Neural cell (in vitro differentiated cells): Measurements from ENCODE around the gene LBR. TPM values are rescaled to one million over a fixed set of nuclear protein-coding genes. Genes with fewer than 3 reads are reported as not detected.

Source experiments
- H2AFZ ChIP-seq: fragments of 200-600, 300-800 bp; sonication (generic), shearing (Covaris generic); 2 replicates; pipeline ENCODE4 v1.6.0; 2014; ENCODE audit warnings: low read depth, mild to moderate bottlenecking, antibody characterized with exemption, low read length, moderate library complexity
- H3F3A ChIP-seq: fragments of 200-600 bp; shearing (Covaris generic); 2 replicates; pipeline ENCODE4 v1.6.1; 2016; ENCODE audit warnings: mild to moderate bottlenecking, moderate library complexity, mixed read lengths, antibody characterized with exemption, low read length; ENCODE audit not compliant: insufficient read depth, poor library complexity, severe bottlenecking
- H3K27ac ChIP-seq: fragments of 200-600, 300-800 bp; sonication (generic), shearing (Covaris generic); 2 replicates; pipeline ENCODE4 v1.5.1; 2014; ENCODE audit warnings: mild to moderate bottlenecking, low read length, moderate library complexity
- H3K27me3 ChIP-seq: fragments of 300-800, 200-600 bp; sonication (generic), shearing (Covaris generic); 2 replicates; pipeline ENCODE4 v1.6.0; 2014; ENCODE audit warnings: mild to moderate bottlenecking, low read depth, low read length, moderate library complexity; ENCODE audit not compliant: insufficient read depth
- H3K36me3 ChIP-seq: fragments of 300-800, 200-600 bp; sonication (generic), shearing (Covaris generic); 2 replicates; pipeline ENCODE4 v1.5.1; 2014; ENCODE audit warnings: mild to moderate bottlenecking, antibody characterized with exemption, low read length, moderate library complexity; ENCODE audit not compliant: insufficient read depth
- H3K4me2 ChIP-seq: fragments of 300-800, 200-600 bp; sonication (generic), shearing (Covaris generic); 2 replicates; pipeline ENCODE4 v1.6.0; 2014; ENCODE audit warnings: mild to moderate bottlenecking, low read length
- H3K4me3 ChIP-seq: fragments of 300-800, 200-600 bp; sonication (generic), shearing (Covaris generic); 2 replicates; pipeline ENCODE4 v1.5.1; 2014; ENCODE audit warnings: mild to moderate bottlenecking, low read length, moderate library complexity
- H3K79me2 ChIP-seq: fragments of 200-600 bp; shearing (Covaris generic); replicated peaks from 2 replicates; pipeline ENCODE4 v1.6.0; 2014; ENCODE audit warnings: mild to moderate bottlenecking, low read length, moderate library complexity; ENCODE audit not compliant: insufficient read depth
- H3K9ac ChIP-seq: fragments of 300-800, 200-600 bp; sonication (generic), shearing (Covaris generic); 2 replicates; pipeline ENCODE4 v1.6.1; 2016; ENCODE audit warnings: mild to moderate bottlenecking, low read length, mixed read lengths
- H3K9me2 ChIP-seq: fragments of 200-600 bp; shearing (Covaris generic); 2 replicates; pipeline ENCODE4 v1.6.1; 2016; ENCODE audit warnings: mild to moderate bottlenecking, low read length, mixed read lengths; ENCODE audit not compliant: insufficient read depth
- H3K9me3 ChIP-seq: fragments of 200-600, 300-800 bp; sonication (generic), shearing (Covaris generic); 2 replicates; pipeline ENCODE4 v1.6.1; 2016; ENCODE audit warnings: mild to moderate bottlenecking, mixed run types, low read length, moderate library complexity, mixed read lengths
- H4K20me1 ChIP-seq: fragments of 200-600 bp; shearing (Covaris generic); 2 replicates; pipeline ENCODE4 v1.6.1; 2016; ENCODE audit warnings: mild to moderate bottlenecking, mixed run types; ENCODE audit not compliant: insufficient read depth
- EP300 ChIP-seq: fragments of 450-650 bp; conservative IDR thresholded peaks from 2 replicates; pipeline ENCODE4 v1.6.1; 2014; ENCODE audit warnings: antibody characterized with exemption, mild to moderate bottlenecking, moderate library complexity; ENCODE audit not compliant: poor library complexity, severe bottlenecking
- EZH2 ChIP-seq: fragments of 200-600, 300-800 bp; shearing (Covaris generic), sonication (generic); IDR thresholded peaks from 2 replicates; pipeline ENCODE4 v1.6.1; 2014; ENCODE audit warnings: antibody characterized with exemption, low read length, borderline replicate concordance, mild to moderate bottlenecking; ENCODE audit not compliant: insufficient read depth, poor library complexity, severe bottlenecking
- MXI1 ChIP-seq: fragments of 450-650 bp; conservative IDR thresholded peaks from 2 replicates; pipeline ENCODE4 v1.6.1; 2014; ENCODE audit warnings: antibody characterized with exemption, mild to moderate bottlenecking; ENCODE audit not compliant: poor library complexity, severe bottlenecking
- POLR2AphosphoS5 ChIP-seq: IDR thresholded peaks from 2 replicates; pipeline ENCODE4 v1.6.1; 2012
- RAD21 ChIP-seq: fragments of 450-650 bp; conservative IDR thresholded peaks from 2 replicates; pipeline ENCODE4 v1.6.1; 2014; ENCODE audit warnings: antibody characterized with exemption, mild to moderate bottlenecking, moderate library complexity
- SMC3 ChIP-seq: fragments of 450-650 bp; conservative IDR thresholded peaks from 2 replicates; pipeline ENCODE4 v1.6.1; 2014; ENCODE audit warnings: antibody characterized with exemption, mild to moderate bottlenecking, moderate library complexity; ENCODE audit not compliant: poor library complexity
- TAF1 ChIP-seq: IDR thresholded peaks from 2 replicates; pipeline ENCODE4 v1.6.1; 2012; ENCODE audit warnings: low read depth
- polyA plus RNA-seq: library from polyadenylated mRNA; depleted of rRNA; stranded (reverse); fragments of >200 nt; gene quantifications from 2 replicates; pipeline ENCODE4 v1.2.3, GENCODE V29; 2014
- TF ChIP-seq, protein P1 (sequence below): IDR thresholded peaks from 2 replicates; pipeline ENCODE4 v1.6.1; 2012; ENCODE audit warnings: borderline replicate concordance
- TF ChIP-seq, protein P2 (sequence below): fragments of 450-650 bp; IDR thresholded peaks from 2 replicates; pipeline ENCODE4 v1.5.1; 2014; ENCODE audit warnings: antibody characterized with exemption, mild to moderate bottlenecking, moderate library complexity; ENCODE audit not compliant: poor library complexity, severe bottlenecking

The LBR gene
- polyA plus RNA-seq, 1 donor from 2014 or later: 156 TPM

DNA sequence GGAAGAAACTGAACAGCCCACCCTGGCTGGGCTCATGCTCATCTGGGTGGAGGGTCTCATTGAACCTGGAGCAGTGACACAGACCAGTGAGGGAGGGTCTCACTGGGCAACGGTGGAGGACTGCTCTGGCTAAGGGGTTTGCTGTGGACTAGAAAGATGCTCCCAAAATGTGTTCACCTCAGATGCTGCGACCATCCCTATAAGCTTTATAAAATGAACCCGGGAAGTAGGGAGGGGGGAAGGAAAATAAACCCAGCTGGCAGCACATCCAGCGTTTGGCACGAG is 34.5 kb upstream of the LBR start:
- Histone ChIP-seq H3K9ac (peak overlapping the region; percentile 71), H2AFZ (peak overlapping the region; percentile 85), H3K79me2 (no peaks in the 10 kb centered on the region), H3K4me2 (no peak overlapping the region), H3K4me3 (peak overlapping the region; percentile 58), H3K9me2 (no peaks in the 10 kb centered on the region), H3F3A (no peaks in the 10 kb centered on the region), H3K36me3 (no peaks in the 10 kb centered on the region), H3K27ac (peak overlapping the region; percentile 90), H3K9me3 (no peaks in the 10 kb centered on the region), H3K27me3 (no peaks in the 10 kb centered on the region), H4K20me1 (no peaks in the 10 kb centered on the region)
- TF ChIP-seq SMC3: no peak
- TF ChIP-seq MXI1: no peak
- no peak for TF ChIP-seq EZH2
- TF ChIP-seq, protein P1, sequence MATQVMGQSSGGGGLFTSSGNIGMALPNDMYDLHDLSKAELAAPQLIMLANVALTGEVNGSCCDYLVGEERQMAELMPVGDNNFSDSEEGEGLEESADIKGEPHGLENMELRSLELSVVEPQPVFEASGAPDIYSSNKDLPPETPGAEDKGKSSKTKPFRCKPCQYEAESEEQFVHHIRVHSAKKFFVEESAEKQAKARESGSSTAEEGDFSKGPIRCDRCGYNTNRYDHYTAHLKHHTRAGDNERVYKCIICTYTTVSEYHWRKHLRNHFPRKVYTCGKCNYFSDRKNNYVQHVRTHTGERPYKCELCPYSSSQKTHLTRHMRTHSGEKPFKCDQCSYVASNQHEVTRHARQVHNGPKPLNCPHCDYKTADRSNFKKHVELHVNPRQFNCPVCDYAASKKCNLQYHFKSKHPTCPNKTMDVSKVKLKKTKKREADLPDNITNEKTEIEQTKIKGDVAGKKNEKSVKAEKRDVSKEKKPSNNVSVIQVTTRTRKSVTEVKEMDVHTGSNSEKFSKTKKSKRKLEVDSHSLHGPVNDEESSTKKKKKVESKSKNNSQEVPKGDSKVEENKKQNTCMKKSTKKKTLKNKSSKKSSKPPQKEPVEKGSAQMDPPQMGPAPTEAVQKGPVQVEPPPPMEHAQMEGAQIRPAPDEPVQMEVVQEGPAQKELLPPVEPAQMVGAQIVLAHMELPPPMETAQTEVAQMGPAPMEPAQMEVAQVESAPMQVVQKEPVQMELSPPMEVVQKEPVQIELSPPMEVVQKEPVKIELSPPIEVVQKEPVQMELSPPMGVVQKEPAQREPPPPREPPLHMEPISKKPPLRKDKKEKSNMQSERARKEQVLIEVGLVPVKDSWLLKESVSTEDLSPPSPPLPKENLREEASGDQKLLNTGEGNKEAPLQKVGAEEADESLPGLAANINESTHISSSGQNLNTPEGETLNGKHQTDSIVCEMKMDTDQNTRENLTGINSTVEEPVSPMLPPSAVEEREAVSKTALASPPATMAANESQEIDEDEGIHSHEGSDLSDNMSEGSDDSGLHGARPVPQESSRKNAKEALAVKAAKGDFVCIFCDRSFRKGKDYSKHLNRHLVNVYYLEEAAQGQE: no peak
- no peak for TF ChIP-seq EP300
- TF ChIP-seq, protein P2, sequence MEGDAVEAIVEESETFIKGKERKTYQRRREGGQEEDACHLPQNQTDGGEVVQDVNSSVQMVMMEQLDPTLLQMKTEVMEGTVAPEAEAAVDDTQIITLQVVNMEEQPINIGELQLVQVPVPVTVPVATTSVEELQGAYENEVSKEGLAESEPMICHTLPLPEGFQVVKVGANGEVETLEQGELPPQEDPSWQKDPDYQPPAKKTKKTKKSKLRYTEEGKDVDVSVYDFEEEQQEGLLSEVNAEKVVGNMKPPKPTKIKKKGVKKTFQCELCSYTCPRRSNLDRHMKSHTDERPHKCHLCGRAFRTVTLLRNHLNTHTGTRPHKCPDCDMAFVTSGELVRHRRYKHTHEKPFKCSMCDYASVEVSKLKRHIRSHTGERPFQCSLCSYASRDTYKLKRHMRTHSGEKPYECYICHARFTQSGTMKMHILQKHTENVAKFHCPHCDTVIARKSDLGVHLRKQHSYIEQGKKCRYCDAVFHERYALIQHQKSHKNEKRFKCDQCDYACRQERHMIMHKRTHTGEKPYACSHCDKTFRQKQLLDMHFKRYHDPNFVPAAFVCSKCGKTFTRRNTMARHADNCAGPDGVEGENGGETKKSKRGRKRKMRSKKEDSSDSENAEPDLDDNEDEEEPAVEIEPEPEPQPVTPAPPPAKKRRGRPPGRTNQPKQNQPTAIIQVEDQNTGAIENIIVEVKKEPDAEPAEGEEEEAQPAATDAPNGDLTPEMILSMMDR: no peak
- no peak for TF ChIP-seq POLR2AphosphoS5
- no peak for TF ChIP-seq RAD21

DNA sequence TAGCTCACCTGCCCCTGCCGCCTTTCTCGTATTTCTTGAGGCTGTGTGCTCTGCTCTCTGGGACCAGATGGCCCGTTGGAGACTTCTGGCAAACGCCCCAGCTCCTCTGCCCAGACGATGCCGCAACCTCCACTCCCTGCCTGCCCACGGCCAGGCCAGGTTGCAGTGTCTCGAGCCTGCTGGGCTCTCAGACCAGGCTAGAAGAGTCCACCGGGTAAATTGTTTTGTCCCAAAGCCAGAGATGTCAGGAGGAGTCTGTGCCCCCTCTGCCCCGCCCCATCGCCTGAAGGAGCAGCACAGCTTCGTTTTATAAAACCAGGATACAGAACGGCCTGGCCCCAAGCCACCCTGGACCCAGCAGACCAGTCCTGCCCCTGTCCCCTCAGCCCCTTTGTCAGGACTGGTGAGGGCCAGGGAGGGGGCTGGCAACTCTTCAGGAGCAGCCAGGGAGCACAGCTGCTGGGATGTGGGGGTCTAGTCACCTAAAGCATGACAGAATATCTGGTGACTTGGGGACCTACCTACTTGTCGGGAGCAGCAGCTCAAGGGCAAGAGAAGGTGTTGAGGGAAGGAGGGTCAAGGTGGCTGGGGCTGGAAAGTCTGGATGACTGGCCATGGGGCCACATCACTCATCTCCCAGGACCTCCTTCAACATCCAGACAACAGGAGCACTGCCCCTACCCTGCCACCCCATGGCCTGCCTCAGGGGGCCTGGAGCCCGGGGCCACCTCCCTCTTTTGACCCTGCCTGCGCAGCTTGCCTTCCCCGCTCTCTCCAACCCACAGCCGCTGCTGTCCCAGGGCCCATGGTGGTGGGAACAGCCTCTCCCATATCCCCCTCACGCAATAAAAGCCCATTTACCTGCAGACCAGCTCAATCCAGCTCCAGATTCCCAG is 33.9 kb upstream of the LBR start:
- Histone ChIP-seq H3K27ac (peak overlapping the region; percentile 90), H3K4me2 (no peak overlapping the region), H3F3A (no peaks in the 10 kb centered on the region), H3K4me3 (peak overlapping the region; percentile 58), H3K36me3 (no peaks in the 10 kb centered on the region), H3K27me3 (no peaks in the 10 kb centered on the region), H2AFZ (peak overlapping the region; percentile 85), H4K20me1 (no peaks in the 10 kb centered on the region), H3K9me2 (no peaks in the 10 kb centered on the region), H3K9me3 (no peaks in the 10 kb centered on the region), H3K9ac (peak overlapping the region; percentile 71), H3K79me2 (no peaks in the 10 kb centered on the region)
- TF ChIP-seq, protein P1: no peak
- TF ChIP-seq SMC3 (no peak), RAD21 (no peak), EZH2 (no peak), POLR2AphosphoS5 (no peak), MXI1 (no peak), TAF1 (no peak), EP300 (no peak)
- TF ChIP-seq, protein P2: no peak
